HepG2 (cell line): ENCODE data around the gene DPP6.

Experiments used
- CTCF ChIP-seq: sonication (generic); formaldehyde crosslinking; IDR thresholded peaks from 2 replicates; pipeline ENCODE4 v1.5.0; 2020; ENCODE audit warnings: mild to moderate bottlenecking, missing genetic modification reagents, moderate library complexity
- RERE ChIP-seq: IDR thresholded peaks from 2 replicates; pipeline ENCODE4 v1.6.1; 2016; ENCODE audit warnings: low read depth, missing genetic modification reagents, missing compliant biosample characterization
- SAFB2 ChIP-seq: sonication (generic); formaldehyde crosslinking; IDR thresholded peaks from 2 replicates; pipeline ENCODE4 v1.5.1; 2020; ENCODE audit warnings: missing genetic modification reagents, low read depth, mild to moderate bottlenecking, borderline replicate concordance

- no peak for TF ChIP-seq SAFB2 (CRISPR knock-in tag)
- TF ChIP-seq RERE (CRISPR knock-in tag): no peak
- no peak for TF ChIP-seq CTCF (CRISPR knock-in tag)
Observed at GRCh38 chr7:154438571-154439367, 386.6 kb downstream of the DPP6 start.
